Omental fat pad (tissue), 4 donors: Measurements from ENCODE around the gene GDPD5. TPM values are rescaled to one million over a fixed set of nuclear protein-coding genes. Genes with fewer than 3 reads are reported as not detected.

Source experiments
- ATAC-seq: fragments of 150-250 bp; one replicate; pipeline ENCODE4 v1.9.1; 2016; ENCODE audit warnings: mild to moderate bottlenecking, moderate library complexity; ENCODE audit not compliant: low FRiP score
- DNase-seq: peaks from one replicate; pipeline ENCODE4 v3.0.0-alpha.2; 2019; ENCODE audit warnings: low spot score
- total RNA-seq, 4 donors: library from RNA; depleted of rRNA; stranded (reverse); fragments of >200 nt; gene quantifications; one replicate each; pipeline ENCODE4 v1.1.0, GENCODE V29; 2016
- TF ChIP-seq, protein P1 (sequence below), 3 donors: fragments of 450-650 bp; IDR thresholded peaks; one replicate each; pipeline ENCODE4 v1.5.1; 2016 to 2017; ENCODE audit warnings: antibody characterized with exemption in 3 of 3, mild to moderate bottlenecking in 3 of 3, moderate library complexity in 2 of 3

Gene GDPD5
- total RNA-seq, 4 donors from 2014 or later = 23.6 to 34.7 (median 31.7) TPM

DNA sequence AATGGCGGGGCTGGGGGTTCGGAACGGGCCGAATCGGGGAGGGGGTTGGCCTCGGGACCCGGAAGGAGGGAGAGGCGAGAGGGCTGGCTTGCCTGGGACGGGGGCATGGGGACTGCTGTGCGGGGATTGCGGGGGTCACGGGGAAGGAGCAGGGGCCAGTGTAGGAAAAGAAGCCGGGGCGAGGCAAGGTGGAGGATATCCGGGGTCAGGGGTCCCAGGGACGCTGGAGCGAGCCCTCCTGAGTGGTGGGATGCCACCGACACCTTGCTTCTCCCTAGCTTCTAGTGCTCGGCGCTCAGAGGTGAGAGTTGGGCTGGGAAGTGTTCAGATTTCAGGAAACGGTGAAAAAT, 426 bp upstream of the GDPD5 start:
- no peak for DNase-seq
- TF ChIP-seq, protein P1, sequence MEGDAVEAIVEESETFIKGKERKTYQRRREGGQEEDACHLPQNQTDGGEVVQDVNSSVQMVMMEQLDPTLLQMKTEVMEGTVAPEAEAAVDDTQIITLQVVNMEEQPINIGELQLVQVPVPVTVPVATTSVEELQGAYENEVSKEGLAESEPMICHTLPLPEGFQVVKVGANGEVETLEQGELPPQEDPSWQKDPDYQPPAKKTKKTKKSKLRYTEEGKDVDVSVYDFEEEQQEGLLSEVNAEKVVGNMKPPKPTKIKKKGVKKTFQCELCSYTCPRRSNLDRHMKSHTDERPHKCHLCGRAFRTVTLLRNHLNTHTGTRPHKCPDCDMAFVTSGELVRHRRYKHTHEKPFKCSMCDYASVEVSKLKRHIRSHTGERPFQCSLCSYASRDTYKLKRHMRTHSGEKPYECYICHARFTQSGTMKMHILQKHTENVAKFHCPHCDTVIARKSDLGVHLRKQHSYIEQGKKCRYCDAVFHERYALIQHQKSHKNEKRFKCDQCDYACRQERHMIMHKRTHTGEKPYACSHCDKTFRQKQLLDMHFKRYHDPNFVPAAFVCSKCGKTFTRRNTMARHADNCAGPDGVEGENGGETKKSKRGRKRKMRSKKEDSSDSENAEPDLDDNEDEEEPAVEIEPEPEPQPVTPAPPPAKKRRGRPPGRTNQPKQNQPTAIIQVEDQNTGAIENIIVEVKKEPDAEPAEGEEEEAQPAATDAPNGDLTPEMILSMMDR (IDR thresholded peaks at IDR 0.05) = no peak
- no peak for ATAC-seq

DNA sequence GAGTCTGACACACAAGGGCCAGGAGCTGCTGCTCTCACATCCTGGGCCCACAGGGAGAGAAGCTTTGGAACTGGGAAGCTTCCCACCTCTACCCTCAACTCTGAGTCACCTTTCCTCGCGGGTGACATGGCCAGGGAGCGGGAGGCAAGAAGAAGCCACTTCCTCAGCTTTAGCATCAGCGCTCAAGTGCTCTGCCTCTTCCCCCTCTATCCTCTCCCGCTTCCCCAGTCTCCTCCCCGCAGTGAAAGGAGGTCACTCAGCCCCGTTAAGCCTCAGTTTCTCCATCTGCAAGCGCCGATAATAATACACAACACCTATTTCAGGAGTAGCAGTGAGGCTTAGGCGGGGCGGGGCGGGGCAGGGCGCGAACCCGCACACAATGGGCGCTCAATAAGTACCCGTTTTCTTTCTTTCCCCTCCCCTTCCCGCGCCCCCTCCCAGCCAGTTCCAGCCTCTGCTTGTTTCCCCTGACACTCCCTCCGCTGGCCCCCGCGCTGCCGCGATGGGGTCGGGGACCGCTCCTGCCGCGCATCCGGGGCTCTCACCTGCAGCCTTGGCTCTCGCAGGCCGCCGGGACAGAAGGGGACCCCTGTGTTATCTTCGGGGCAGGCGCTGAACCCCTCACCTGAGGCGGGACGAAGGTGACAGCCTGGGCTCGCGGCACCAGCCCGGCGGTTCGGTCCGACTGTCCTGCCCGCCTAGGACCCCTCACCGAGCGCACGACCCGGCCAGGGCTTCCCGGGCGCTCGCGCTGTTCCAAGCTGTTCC, 892 bp downstream of the GDPD5 start:
- TF ChIP-seq, protein P1 (IDR thresholded peaks at IDR 0.05) = no peak
- peak; percentile 1 for ATAC-seq
- DNase-seq = no peak

DNA sequence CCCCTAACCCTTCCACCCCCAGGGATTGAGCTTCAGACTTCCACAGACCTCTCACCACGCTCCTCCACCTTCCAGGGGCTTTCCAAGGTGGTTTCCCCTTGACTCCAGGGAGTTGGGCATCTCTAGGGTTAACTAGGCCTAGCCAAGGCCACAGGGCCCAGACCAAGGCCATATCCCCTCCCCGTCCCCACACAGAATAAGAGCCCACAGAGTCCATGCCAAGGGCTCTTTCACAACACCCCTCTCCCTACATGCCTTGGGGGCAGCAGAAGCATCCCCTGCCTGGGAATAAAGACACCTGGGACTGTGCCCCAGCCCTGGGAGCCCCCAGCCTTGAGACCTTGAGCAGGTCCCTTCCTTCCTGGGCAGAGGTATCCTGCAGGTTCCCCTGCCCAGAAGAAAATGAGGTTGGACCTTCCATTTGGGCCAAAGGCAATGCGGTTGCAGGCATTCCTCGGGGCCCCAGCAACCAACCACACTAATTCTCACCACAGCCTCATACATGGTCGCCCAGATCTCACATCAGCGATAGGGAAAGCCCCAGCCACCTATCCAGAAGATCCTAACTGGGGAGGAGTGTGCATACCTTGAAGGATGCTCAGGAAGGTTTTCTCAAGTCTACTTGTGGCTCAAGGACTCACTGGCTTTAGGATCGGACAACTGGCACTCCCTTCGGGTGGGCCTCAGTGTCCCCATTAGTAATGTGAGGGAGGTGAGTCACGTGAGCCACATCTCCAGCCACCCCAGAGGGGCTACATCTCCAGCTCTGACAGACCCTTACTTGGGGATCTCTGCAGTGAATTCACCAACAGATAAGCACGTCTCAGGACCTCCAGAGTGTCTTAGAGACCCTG, 1.7 kb downstream of the GDPD5 start:
- TF ChIP-seq, protein P1 (IDR thresholded peaks at IDR 0.05) = no peak
- DNase-seq = no peak
- ATAC-seq = no peak

DNA sequence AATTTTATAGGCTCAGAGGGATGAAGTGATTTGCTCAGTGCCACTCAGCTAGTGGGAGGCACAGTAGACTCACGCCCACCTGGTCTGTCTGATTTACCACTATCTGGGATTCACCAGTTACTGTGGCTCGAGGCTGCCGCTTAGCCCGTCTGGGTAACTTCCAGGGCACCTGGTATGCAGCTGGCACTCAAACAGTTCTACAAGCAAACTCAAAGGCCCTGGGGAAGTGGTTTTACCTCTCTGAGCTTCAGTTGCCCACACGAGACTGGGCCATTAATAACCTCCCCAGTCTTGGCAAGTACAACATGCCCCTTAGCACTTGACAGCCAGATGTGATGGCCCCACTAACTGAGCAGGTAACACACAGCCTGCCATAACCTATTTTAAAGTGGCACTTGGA, 2.6 kb downstream of the GDPD5 start:
- TF ChIP-seq, protein P1 (IDR thresholded peaks at IDR 0.05) = no peak
- no peak for ATAC-seq

DNA sequence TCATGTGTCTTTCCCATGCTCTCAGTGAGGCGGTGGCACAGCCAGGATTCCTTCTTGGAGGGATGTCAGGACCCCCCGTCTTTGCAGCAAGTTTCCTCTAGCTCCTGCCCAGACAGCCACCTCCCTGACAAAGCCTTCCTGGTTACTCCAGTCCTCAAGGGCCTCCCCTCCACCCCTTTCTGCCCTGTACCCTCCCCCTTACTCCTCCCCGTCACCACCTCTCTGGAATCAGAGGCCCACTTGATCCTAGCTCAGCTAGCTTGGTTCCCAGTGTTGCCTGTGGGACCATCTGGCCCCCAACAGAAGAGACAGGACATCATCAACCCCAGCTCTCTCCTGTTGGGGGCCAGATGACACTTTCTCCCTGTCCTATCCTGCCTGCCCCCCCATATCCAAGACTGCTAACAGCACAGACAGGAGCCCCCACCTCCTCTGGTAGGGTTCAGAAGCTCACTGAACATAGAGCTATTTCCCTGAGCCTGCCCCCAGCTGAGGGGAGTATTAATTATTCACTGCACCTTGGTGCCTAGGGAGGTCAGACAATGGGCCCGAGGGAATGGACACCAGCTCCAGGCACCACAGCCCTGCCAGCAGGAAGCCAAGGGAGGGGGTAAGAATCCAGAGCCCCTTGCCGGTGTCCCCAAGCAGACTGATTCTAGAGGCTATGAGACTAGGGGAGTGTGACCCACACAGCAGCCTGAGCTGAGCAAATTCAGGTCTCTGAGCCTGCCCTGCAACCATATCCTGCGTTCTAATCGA, 3.3 kb downstream of the GDPD5 start:
- DNase-seq = no peak
- TF ChIP-seq, protein P1 (IDR thresholded peaks at IDR 0.05) = no peak
- no peak for ATAC-seq

More for the DNA sequence above, 2.6 kb downstream of the GDPD5 start:
- DNase-seq = no peak

DNA sequence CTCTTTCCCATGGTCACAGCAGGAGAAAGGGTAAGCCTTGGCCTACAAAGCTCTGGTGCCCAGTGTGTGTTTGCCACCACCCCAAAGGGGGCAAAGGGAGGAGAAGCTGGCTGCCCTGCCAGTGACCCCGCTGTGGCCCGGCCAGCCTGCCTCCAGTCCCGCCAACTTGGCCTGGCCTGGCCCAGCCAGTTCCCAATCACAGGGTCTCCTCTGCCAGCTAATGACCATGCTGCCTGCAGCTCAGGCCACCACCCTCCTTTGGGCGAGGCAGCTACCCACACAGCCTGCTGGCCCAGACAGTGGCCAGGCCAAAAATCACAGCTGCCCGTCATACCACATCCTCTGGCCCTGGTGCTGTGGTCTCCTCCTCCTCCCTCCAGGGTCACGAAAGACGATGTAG, 5.1 kb downstream of the GDPD5 start:
- DNase-seq (no peak), ATAC-seq (no peak)
- TF ChIP-seq, protein P1 (IDR thresholded peaks at IDR 0.05) = no peak
